Mesenchymal stem cell (in vitro differentiated cells and primary cell): Measurements from ENCODE around the gene PPP2R5E.

Source experiments
- DNase-seq: peaks from one replicate; pipeline ENCODE4 v3.0.0-alpha.2; 2013
- H2AFZ ChIP-seq: one replicate; pipeline ENCODE4 v1.6.1; 2013; ENCODE audit warnings: low read depth, mild to moderate bottlenecking, control low read depth, inconsistent platforms, low read length, moderate library complexity
- H2AK5ac ChIP-seq: 2 replicates; pipeline ENCODE4 v1.6.1; 2013; ENCODE audit warnings: low read length, moderate library complexity, mild to moderate bottlenecking, inconsistent platforms; ENCODE audit not compliant: severe bottlenecking
- H2BK120ac ChIP-seq: one replicate; pipeline ENCODE4 v1.6.1; 2013; ENCODE audit warnings: low read depth, mild to moderate bottlenecking, inconsistent platforms, low read length, moderate library complexity
- H2BK12ac ChIP-seq, 2 experiments: one replicate each; pipeline ENCODE4 v1.6.1; 2013; ENCODE audit warnings: inconsistent platforms in 2 of 2, low read length in 2 of 2, mild to moderate bottlenecking in 2 of 2, moderate library complexity in 2 of 2, control low read depth in 1 of 2
- H2BK15ac ChIP-seq: one replicate; pipeline ENCODE4 v1.6.1; 2013; ENCODE audit warnings: mild to moderate bottlenecking, low read depth, inconsistent platforms; ENCODE audit not compliant: poor library complexity, severe bottlenecking
- H2BK5ac ChIP-seq: 2 replicates; pipeline ENCODE4 v1.6.1; 2013; ENCODE audit warnings: low read depth, mild to moderate bottlenecking, low read length, control low read depth, inconsistent platforms; ENCODE audit not compliant: poor library complexity, severe bottlenecking
- H3K14ac ChIP-seq, 2 experiments: one replicate each; pipeline ENCODE4 v1.6.1; 2013; ENCODE audit warnings: inconsistent platforms in 2 of 2, low read length in 2 of 2, control low read depth in 1 of 2, mild to moderate bottlenecking in 1 of 2, moderate library complexity in 1 of 2
- H3K18ac ChIP-seq, 2 experiments: one replicate each; pipeline ENCODE4 v1.6.1; 2013; ENCODE audit warnings: inconsistent platforms in 2 of 2, low read length in 2 of 2, control low read depth in 1 of 2, low read depth in 1 of 2, mild to moderate bottlenecking in 1 of 2
- H3K23ac ChIP-seq, 2 experiments: one replicate each; pipeline ENCODE4 v1.6.1; 2013; ENCODE audit warnings: inconsistent platforms in 2 of 2, low read length in 2 of 2, mild to moderate bottlenecking in 2 of 2, moderate library complexity in 2 of 2, control low read depth in 1 of 2
- H3K27ac ChIP-seq: 2 replicates; pipeline ENCODE4 v1.5.1; 2013; ENCODE audit warnings: mild to moderate bottlenecking, moderate library complexity, low read length, control low read depth, inconsistent platforms; ENCODE audit not compliant: poor library complexity, severe bottlenecking
- H3K27me3 ChIP-seq, 2 experiments: 2 replicates each; pipeline versions ENCODE4 v1.6.1 to v1.7.0; 2013; ENCODE audit warnings: low read length in 2 of 2, mild to moderate bottlenecking in 2 of 2, moderate library complexity in 2 of 2, control low read depth in 1 of 2, inconsistent platforms in 1 of 2; ENCODE audit not compliant: control insufficient read depth in 1 of 2, insufficient read depth in 1 of 2
- H3K36me3 ChIP-seq, 2 experiments: 2 replicates each; pipeline versions ENCODE4 v1.6.1 to v1.7.0; 2013; ENCODE audit warnings: low read length in 2 of 2, control low read depth in 1 of 2, inconsistent platforms in 1 of 2, low read depth in 1 of 2, mild to moderate bottlenecking in 1 of 2; ENCODE audit not compliant: insufficient read depth in 2 of 2, control insufficient read depth in 1 of 2
- H3K4ac ChIP-seq, 2 experiments: one replicate each; pipeline ENCODE4 v1.6.1; 2013; ENCODE audit warnings: inconsistent platforms in 2 of 2, low read length in 2 of 2, mild to moderate bottlenecking in 2 of 2, moderate library complexity in 2 of 2, control low read depth in 1 of 2, low read depth in 1 of 2
- H3K4me1 ChIP-seq: 2 replicates; pipeline ENCODE4 v1.6.1; 2013; ENCODE audit warnings: low read depth, low read length, control low read depth; ENCODE audit not compliant: control insufficient read depth, insufficient read depth
- H3K4me2 ChIP-seq: 2 replicates; pipeline ENCODE4 v1.6.1; 2013; ENCODE audit warnings: low read length, mild to moderate bottlenecking, inconsistent platforms; ENCODE audit not compliant: poor library complexity, severe bottlenecking
- H3K4me3 ChIP-seq, 2 experiments: 2 replicates each; pipeline versions ENCODE4 v1.5.1 to v1.7.0; 2013; ENCODE audit warnings: low read length in 2 of 2, mild to moderate bottlenecking in 2 of 2, control low read depth in 1 of 2, low read depth in 1 of 2; ENCODE audit not compliant: insufficient read depth in 1 of 2
- H3K79me1 ChIP-seq: replicated peaks from 2 replicates; pipeline ENCODE4 v1.6.1; 2013; ENCODE audit warnings: mild to moderate bottlenecking, control low read depth, low read length, inconsistent platforms; ENCODE audit not compliant: poor library complexity, severe bottlenecking
- H3K9ac ChIP-seq: 2 replicates; pipeline ENCODE4 v1.7.0; 2013; ENCODE audit warnings: mild to moderate bottlenecking, low read length, moderate library complexity
- H3K9me3 ChIP-seq: 2 replicates; pipeline ENCODE4 v1.7.0; 2013; ENCODE audit warnings: mild to moderate bottlenecking, low read length; ENCODE audit not compliant: control insufficient read depth
- H4K8ac ChIP-seq: one replicate; pipeline ENCODE4 v1.6.1; 2013; ENCODE audit warnings: inconsistent platforms, mild to moderate bottlenecking, low read length, moderate library complexity
- H4K91ac ChIP-seq: one replicate; pipeline ENCODE4 v1.6.1; 2013; ENCODE audit warnings: mild to moderate bottlenecking, low read length, inconsistent platforms
- WGBS: methylation state at CpG from one replicate; pipeline ENCODE4 v1.1.7; 2013; ENCODE audit warnings: mixed read lengths; 5-methylcytosine and 5-hydroxymethylcytosine counted together

The PPP2R5E gene

GRCh38 chr14:63423889-63424288, 119.3 kb downstream of the PPP2R5E start:
- Histone ChIP-seq H2BK5ac (no peak overlapping the region), H2BK12ac (no peak overlapping the region), H3K14ac (no peak overlapping the region), H3K4me1 (no peaks in the 10 kb centered on the region), H3K4me2 (no peak overlapping the region), H2AFZ (no peak overlapping the region), H3K9me3 (no peaks in the 10 kb centered on the region), H4K91ac (no peak overlapping the region), H3K23ac (no peak overlapping the region), H3K4ac (no peak overlapping the region), H2BK120ac (no peak overlapping the region), H3K9ac (no peak overlapping the region), H2BK15ac (no peak overlapping the region), H3K27me3 (no peaks in the 10 kb centered on the region), H3K27ac (no peak overlapping the region), H3K36me3 (peaks cover 0 to 29% of the 10 kb centered on the region in 2 experiments), H3K79me1 (peaks cover 32% of the 10 kb centered on the region), H3K4me3 (no peak overlapping the region), H3K18ac (no peak overlapping the region), H2AK5ac (no peak overlapping the region), H4K8ac (no peak overlapping the region)
- no peak for DNase-seq
- WGBS: 98% methylated on average over 4 of the region's 4 CpGs

- Histone ChIP-seq H3K4ac (no peak overlapping the region), H2AK5ac (no peak overlapping the region), H3K27me3 (no peaks in the 10 kb centered on the region), H3K4me3 (no peak overlapping the region), H3K4me2 (no peak overlapping the region), H3K9me3 (no peaks in the 10 kb centered on the region), H4K8ac (no peak overlapping the region), H3K23ac (no peak overlapping the region), H3K79me1 (peaks cover 33% of the 10 kb centered on the region), H3K14ac (no peak overlapping the region), H3K27ac (no peak overlapping the region), H3K36me3 (peaks cover 0 to 29% of the 10 kb centered on the region in 2 experiments), H2AFZ (no peak overlapping the region), H2BK5ac (no peak overlapping the region), H2BK12ac (no peak overlapping the region), H4K91ac (no peak overlapping the region), H3K4me1 (no peaks in the 10 kb centered on the region), H2BK15ac (no peak overlapping the region), H2BK120ac (no peak overlapping the region), H3K9ac (no peak overlapping the region), H3K18ac (no peak overlapping the region)
- no CpG with 5 or more reads among the region's 2 CpGs for WGBS
- DNase-seq: peak; percentile 47
Measured at GRCh38 chr14:63423381-63423780, 119.8 kb downstream of the PPP2R5E start.

GRCh38 chr14:63421919-63422318, 121.3 kb downstream of the PPP2R5E start:
- Histone ChIP-seq H3K27ac (no peak overlapping the region), H3K36me3 (peaks cover 0 to 29% of the 10 kb centered on the region in 2 experiments), H2BK120ac (no peak overlapping the region), H3K4me2 (no peak overlapping the region), H2AFZ (no peak overlapping the region), H2BK15ac (no peak overlapping the region), H2BK12ac (no peak overlapping the region), H3K4me1 (no peaks in the 10 kb centered on the region), H2BK5ac (no peak overlapping the region), H3K4me3 (no peak overlapping the region), H2AK5ac (no peak overlapping the region), H3K9ac (no peak overlapping the region), H3K14ac (no peak overlapping the region), H4K8ac (no peak overlapping the region), H3K9me3 (no peaks in the 10 kb centered on the region), H3K27me3 (no peaks in the 10 kb centered on the region), H4K91ac (no peak overlapping the region), H3K18ac (no peak overlapping the region), H3K79me1 (peaks cover 29% of the 10 kb centered on the region), H3K4ac (no peak overlapping the region), H3K23ac (no peak overlapping the region)
- 95% methylated on average over 3 of the region's 3 CpGs for WGBS
- DNase-seq: no peak

GRCh38 chr14:63421226-63421625, 122.0 kb downstream of the PPP2R5E start:
- Histone ChIP-seq H3K23ac (no peak overlapping the region), H4K8ac (no peak overlapping the region), H3K14ac (no peak overlapping the region), H2AK5ac (no peak overlapping the region), H2BK5ac (no peak overlapping the region), H2BK120ac (no peak overlapping the region), H3K4me2 (no peak overlapping the region), H3K4me3 (no peak overlapping the region), H3K4ac (no peak overlapping the region), H3K27ac (no peak overlapping the region), H3K27me3 (no peaks in the 10 kb centered on the region), H2BK12ac (no peak overlapping the region), H3K9me3 (no peaks in the 10 kb centered on the region), H3K79me1 (peaks cover 29% of the 10 kb centered on the region), H4K91ac (no peak overlapping the region), H2AFZ (no peak overlapping the region), H3K18ac (no peak overlapping the region), H2BK15ac (no peak overlapping the region), H3K9ac (no peak overlapping the region), H3K4me1 (no peaks in the 10 kb centered on the region), H3K36me3 (peaks cover 0 to 29% of the 10 kb centered on the region in 2 experiments)
- no peak for DNase-seq
- no CpG with 5 or more reads among the region's 2 CpGs for WGBS
